Left cardiac atrium (tissue), 4 donors: ENCODE measurements around the gene DDX4. TPM values are rescaled to one million over a fixed set of nuclear protein-coding genes. Genes with fewer than 3 reads are reported as not detected.
"Not testable (repeated sequence)": the region's sequence is repeated elsewhere in the genome, so short reads cannot be mapped to it uniquely, and the experiment has no call there.

Source experiments
- ATAC-seq, 2 donors: fragments of 200-7000 bp; cut with Tn5 transposase; one replicate each; pipeline ENCODE4 v1.9.1; 2020; ENCODE audit warnings: mild to moderate bottlenecking in 2 of 2, moderate library complexity in 2 of 2
- DNase-seq: peaks from one replicate; pipeline ENCODE4 v3.0.0-alpha.2; 2020
- intact Hi-C, 2 donors: fragments of 100-400 bp; cut with DNase I; formaldehyde crosslinking; loops; one replicate each; pipeline versions ENCODE4 v1.14.1 to v1.15.1; 2022 to 2023
- total RNA-seq, 2 donors: library from RNA; stranded (reverse); fragmentation: NEBNext Ultra II Directional; extraction: Animal tissue kit (Norgen Biotek cat#: 25700); gene quantifications; one replicate each; pipeline ENCODE4 v1.2.1, GENCODE V29; 2021
- donor health status: DM: no; HTN: yes; CAD: no.
- donor health status: DM: no; HTN: yes; CAD: no; lungs with severe emphysema.
- donor health status: DM: yes; HTN: yes; CAD: no.
- donor health status: Dilated cardiomyopathy.

DDX4 gene
- total RNA-seq, 2 donors from 2014 or later = not detected

DNA sequence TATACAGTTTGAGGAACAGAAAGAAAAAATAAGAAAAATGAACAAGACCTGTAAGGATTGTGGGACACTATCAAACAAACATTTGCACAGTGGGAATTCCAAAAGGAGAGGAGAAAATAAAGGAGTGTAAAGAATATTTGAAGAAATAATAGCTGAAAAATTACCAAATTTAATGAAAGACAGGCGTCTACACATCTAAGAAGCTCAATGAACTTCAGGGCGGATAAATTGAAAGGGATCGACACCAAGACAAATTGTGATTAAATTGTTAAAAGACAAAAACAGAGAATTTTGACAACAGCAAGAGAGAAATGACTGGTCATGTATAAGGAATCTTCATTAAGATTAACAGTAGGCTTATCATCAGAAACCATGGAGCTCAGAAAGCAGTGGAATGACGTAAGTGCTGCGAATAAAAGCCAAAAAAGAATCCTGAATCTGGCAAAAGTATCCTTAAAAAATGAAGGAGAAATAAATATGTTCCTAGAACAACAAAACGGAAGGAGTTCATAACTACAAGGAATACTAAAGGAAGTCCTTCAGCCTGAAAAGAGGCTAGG lies 22.3 kb upstream of the DDX4 start:
- ATAC-seq (no peak), DNase-seq (no peak)
- intact Hi-C loops = no loop called here

DNA sequence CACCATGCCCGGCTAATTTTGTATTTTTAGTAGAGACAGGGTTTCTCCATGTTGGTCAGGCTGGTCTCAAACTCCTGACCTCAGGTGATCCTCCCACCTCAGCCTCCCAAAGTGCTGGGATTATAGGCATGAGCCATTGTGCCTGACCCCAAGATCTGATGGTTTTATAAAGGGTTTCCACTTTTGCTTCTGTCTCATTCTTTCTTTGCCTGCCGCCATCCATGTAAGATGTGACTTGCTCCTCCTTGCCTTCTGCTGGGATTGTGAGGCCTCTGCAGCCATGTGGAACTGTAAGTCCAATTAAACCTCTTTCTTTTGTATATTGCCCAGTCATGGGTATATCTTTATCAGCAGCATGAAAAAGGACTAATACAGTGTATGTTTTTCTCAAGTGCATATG lies 18.8 kb upstream of the DDX4 start:
- intact Hi-C loops, DNase-seq, ATAC-seq: not testable (repeated sequence)

DNA sequence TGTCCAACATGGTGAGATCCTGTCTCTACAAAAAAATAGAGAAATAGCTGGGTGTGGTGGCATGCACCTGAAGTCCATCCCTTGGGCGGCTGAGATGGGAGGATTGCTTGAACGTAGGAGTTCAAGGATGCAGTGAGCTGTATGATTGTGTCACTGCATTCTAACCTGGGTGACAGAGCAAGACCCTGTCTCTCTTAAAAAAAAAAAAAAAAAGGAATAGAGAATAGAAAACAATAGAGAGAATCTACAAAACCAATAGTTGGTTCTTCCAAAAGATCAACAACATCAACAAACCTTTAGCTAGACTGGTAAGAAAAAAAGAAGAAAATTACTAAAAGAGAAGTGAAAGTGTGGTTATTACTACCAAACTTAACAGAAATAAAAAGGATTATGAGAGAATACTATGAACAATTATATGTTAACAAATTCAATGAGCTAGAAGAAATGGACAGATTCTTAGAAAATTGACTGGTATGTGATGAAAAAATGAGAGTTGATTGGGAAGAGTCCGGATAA lies 17.6 kb upstream of the DDX4 start:
- DNase-seq (no peak), ATAC-seq (no peak)
- intact Hi-C loops = no loop called here

DNA sequence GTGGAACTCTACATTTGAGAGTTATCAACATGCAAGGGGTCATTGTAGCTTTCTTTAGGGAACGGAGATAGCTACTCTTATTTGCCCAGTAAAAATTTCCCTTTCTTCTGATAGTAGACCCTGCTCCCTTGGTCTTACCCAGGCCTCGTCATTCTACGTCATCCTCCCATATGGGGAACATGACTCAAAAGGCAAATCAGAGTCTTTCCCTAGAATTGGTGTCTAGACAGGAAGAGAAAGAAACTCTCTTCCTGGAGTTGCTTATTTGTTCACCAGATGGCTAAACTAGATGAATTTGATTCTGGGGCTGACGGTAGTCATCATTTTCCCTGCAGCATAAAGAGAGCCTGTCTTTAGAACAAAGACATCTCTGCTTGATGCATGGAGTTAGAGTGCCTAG lies 13.6 kb upstream of the DDX4 start:
- no peak for DNase-seq
- intact Hi-C loops = no loop called here
- ATAC-seq = no peak

GRCh38 chr5:55731848-55732247 lies 6.0 kb upstream of the DDX4 start:
- intact Hi-C loops = no loop called here
- DNase-seq (no peak), ATAC-seq (no peak)

DNA sequence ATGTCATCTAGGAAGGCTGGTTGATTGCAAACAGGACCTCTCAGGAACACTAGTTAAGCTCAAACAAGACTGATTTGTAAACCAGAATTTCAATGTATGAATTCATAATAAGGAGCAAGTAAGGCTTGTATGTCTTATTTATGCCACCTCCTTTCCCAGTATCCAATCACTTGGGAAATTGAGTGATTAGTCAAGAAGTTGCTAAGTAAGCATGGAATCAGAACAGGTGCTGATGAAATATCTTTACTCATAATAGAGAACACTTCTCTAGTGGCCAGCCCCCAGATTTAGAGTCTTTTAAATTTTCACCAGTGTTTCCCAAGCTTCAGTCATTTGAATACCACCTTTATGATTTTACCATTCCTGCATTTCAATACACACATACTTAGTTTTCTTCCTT lies 5.3 kb upstream of the DDX4 start:
- intact Hi-C loops = no loop called here
- DNase-seq = no peak

GRCh38 chr5:55734658-55735057 lies 3.2 kb upstream of the DDX4 start:
- intact Hi-C loops = no loop called here
- no peak for ATAC-seq

More for the DNA sequence above, 5.3 kb upstream of the DDX4 start:
- no peak for ATAC-seq

DNA sequence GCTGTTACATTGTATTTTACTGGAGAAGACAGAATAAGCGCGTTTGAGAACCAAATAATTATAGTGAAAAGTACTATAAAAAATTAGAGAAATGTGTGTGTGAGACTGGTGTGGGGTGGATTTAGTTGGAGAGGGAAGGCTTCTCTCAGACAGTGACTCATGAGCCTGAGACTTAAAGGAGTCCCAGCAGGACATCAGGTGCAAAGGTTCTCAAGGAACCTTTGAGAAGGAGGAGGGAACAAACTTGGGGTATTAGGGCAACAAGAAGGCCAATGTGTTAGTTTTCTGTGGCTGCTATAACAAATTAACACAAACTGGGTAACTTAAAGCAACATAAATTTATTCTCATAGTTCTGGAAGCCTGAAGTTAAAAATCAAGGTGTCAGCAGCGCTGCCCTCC lies 4.9 kb downstream of the DDX4 start:
- intact Hi-C loops = no loop called here
- DNase-seq = no peak
- no peak for ATAC-seq

More at GRCh38 chr5:55734658-55735057, 3.2 kb upstream of the DDX4 start:
- DNase-seq = no peak

GRCh38 chr5:55747778-55748318 lies 10.0 kb downstream of the DDX4 start:
- intact Hi-C loops = no loop called here
- DNase-seq (no peak), ATAC-seq (no peak)

GRCh38 chr5:55749387-55749786 lies 11.5 kb downstream of the DDX4 start:
- DNase-seq (no peak), ATAC-seq (no peak)
- intact Hi-C loops = no loop called here

DNA sequence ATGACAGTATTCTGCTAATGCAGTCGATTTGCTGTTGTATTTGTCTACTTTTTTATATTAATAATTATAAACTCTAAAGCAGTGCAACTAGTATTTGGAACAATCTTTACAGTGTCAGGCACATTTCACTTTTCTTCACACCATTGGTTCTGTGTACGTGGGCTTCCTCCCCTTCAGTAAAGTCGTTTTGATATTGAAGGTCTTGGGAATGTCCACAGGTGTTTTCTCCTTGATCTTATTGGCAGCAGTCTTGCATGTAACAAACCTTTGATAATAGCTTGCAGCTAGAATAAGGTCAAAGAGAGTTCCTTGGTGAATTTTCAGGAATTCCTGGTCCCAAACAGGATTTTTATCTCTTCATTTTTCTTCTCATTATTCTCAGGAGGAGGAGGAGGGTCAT lies 12.2 kb downstream of the DDX4 start:
- DNase-seq (no peak), ATAC-seq (no peak)
- intact Hi-C loops = no loop called here

GRCh38 chr5:55750499-55750898 lies 12.6 kb downstream of the DDX4 start:
- intact Hi-C loops = no loop called here
- DNase-seq (no peak), ATAC-seq (no peak)

DNA sequence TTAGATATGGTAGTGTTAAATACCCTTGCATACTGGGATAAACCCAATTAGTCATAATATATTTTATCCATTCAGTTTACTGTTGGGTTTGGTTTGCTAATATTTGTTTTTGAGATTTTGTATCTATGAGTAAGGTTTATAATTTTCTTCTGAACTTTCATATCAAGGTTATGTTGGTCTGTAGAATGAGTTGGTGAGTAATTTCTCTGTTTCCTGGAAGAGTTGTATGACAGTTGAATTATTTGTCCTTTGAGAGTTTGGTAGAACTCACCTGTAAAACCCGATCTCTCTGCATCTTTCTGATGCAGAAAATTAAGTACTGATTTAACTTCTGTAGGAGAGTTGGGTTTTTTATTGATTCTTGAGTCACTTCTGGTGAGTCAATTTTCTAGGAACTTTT lies 20.4 kb downstream of the DDX4 start:
- intact Hi-C loops = no loop called here
- no peak for DNase-seq
- no peak for ATAC-seq

DNA sequence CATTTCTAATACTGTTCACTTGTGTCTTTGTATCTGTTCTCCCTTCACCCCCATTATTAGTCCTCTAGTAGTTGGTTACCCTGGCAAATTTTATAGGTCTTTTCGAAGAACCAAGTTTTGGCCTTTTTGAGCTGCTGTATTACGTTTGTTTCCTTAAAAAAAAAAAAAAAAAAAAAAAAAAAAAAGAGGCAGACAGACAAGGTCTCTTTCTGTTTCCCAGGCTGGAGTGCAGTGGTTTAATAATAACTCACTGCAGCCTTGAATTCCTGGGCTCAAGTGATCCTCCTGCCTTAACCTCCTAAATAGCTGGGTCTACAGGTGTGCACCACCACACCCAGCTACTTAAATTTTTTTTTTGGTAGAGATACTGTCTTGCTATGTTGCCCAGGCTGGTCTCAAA lies 20.9 kb downstream of the DDX4 start:
- ATAC-seq = no peak
- intact Hi-C loops = no loop called here
- no peak for DNase-seq

DNA sequence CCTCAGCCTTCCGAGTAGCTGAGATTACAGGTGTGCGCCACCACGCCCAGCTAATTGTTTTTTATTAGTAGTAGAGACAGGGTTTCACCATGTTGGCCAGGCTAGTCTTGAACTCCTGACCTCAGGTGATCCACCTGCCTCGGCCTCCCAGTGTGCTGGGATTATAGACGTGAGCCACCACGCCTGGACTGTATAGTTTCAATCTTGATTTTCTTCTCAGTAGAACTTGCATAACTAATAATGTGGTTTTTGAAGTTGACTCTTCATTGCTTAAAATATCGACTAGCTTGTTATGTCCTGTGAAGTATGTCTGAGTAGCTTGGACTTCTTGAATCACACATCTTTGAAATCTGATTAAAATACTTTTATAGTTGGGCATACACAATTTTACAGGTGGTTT lies 23.9 kb downstream of the DDX4 start:
- DNase-seq, intact Hi-C loops, ATAC-seq: not testable (repeated sequence)

- DNase-seq (no peak), ATAC-seq (no peak)
- intact Hi-C loops = no loop called here
These were observed 26.0 kb downstream of the DDX4 start for GRCh38 chr5:55763746-55764420.

DNA sequence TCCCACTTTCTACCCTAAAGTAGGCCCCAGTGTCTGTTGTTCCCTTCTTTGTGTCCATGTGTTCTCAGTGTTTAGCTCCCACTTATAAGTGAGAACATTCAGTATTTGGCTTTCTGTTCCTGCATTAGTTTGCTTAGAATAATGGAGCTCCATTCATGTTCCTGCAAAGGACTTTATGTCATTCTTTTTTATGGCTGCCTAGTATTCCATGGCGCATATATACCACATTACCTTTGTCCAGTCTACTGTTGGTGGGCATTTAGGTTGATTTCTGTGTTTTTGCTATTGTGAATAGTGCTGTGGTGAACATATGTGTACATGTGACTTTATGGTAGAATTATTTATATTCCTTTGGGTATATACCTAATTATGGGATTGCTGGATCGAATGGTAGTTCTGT lies 30.4 kb downstream of the DDX4 start:
- intact Hi-C loops = no loop called here
- ATAC-seq = no peak
- DNase-seq = no peak

DNA sequence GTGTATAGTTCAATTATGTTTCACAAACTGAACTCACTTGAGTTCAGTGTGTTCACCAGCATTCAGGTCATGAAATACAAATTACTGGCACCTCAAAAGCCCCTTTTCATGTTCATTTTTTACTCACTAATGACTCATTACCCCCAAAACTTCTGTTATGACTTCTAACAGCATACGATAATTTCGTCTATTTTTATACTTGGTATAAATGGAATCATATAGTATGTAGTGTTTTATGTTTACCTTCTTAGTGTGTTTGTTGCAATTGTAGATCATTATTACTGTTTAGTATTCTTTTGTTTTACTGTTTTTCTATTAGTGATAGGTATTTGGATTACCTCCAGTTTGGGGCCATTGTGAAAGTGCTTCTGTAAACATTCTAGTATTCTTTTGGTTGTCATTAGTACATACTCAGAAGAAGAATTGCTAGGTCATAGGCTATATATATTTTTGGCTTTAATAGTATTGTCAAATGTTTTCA lies 33.4 kb downstream of the DDX4 start:
- ATAC-seq (no peak), DNase-seq (no peak)

GRCh38 chr5:55773057-55773456 lies 35.2 kb downstream of the DDX4 start:
- intact Hi-C loops = no loop called here
- ATAC-seq = no peak
- no peak for DNase-seq

More for the DNA sequence above, 33.4 kb downstream of the DDX4 start:
- intact Hi-C loops = no loop called here

DNA sequence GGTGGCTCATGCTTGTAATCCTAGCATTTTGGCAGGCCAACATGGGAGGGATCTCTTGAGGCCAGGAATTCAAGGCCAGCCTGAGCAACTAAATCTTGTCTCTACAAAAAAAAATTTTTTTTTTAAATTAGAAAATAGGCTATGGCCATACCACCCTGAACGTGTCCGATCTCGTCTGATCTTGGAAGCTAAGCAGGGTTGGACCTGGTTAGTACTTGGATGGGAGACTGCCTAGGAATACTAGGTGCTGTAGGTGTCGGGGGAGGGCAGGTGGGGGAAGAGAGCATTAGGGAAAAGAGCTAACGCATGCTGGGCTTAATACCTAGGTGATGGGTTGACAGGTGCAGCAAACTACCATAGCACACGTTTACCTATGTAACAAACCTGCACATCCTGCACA lies 39.5 kb downstream of the DDX4 start:
- intact Hi-C loops = no loop called here
- no peak for DNase-seq
- ATAC-seq = no peak

DNA sequence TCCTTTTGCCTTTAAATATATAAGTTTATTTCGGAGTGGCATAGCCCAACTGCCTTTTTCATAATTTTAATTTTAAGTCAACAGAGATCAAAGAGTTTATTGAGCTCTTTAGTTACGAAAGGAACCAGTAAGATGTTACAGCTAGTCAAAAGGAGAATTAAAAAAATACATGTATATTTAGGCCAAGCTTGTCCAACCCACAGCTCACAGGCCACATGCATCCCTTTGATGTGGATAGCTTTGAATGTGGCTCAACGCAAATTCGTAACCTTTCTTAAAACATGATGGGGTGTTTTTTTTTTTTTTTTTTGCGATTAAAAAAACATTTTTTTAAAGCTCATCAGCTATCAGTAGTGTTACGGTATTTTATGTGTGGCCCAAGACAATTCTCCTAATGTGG lies 63.1 kb downstream of the DDX4 start:
- intact Hi-C loops = no loop called here
- ATAC-seq = no peak
- DNase-seq = no peak
